ENCODE data around the gene THOC6.

DNA sequence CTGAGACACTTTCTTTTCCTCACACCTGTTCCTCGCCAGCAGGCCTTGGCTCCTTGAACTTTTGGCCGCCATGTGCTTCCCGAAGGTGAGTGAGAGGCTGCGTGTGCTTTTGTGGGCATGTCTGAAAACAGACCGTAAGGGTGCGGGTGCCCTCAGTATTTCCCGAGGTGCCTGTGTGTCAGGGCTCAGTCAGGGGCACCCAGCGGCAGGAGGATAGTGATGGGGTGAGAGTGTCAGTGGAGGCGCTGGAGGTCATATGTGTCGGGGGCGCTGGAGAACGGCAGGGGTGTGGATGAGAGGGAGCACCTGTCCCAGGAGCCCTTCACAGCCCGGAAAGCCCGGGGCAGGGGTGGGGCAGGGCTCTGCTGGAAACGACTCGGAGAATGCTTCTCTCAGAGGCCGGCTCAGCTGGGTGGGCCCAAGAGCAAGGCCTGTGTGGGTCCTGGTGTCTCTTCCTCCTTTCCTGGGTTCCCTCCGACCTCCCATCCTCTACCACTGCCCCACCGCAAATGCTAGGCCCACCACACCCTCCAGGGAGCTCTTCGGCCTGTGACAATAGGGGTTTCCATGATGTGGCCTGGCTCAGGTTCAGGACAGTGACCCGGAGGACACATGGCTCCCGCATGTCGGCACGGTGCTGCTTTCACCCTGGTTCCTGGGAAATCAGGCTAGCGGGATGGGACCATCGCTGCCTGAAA lies 42.1 kb downstream of the THOC6 start:
- no peak for TF ChIP-seq GLIS3 (CRISPR knock-in tag; IDR thresholded peaks at IDR 0.05)
- no peak for TF ChIP-seq BACH2 (CRISPR knock-in tag; IDR thresholded peaks at IDR 0.05; ENCODE audit: borderline replicate concordance)
